NCI-H1105 (cell line): ENCODE measurements around the gene STAT1.
A peak's percentile ranks its signal among the peaks of the same experiment; 100 is the strongest.
"Not testable (repeated sequence)": the region's sequence is repeated elsewhere in the genome, so short reads cannot be mapped to it uniquely, and the experiment has no call there.

Experiments used
- DNase-seq: peaks from one replicate; lab custom pipeline; 2025; lab: John Stamatoyannopoulos, UW

Gene STAT1

DNA sequence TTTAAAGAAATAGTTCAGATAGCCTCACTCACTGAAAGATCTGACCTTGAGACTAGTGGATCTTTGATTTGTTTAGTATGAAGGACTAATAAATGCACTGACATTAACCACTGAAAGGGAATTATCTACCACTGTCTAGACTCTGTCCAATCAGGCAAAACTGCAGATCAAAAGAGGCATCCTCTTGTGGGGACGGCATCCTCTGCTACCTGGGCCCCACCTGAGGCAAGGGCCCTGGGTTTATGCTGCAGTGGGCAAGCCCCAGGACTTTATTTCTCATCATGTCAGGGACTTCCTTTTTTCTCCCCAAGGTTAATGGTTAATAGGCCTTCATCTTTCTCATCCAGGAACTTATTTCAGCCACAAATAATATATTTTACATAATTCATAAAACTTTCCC lies 32.2 kb downstream of the STAT1 start:
- DNase-seq, result no peak

DNA sequence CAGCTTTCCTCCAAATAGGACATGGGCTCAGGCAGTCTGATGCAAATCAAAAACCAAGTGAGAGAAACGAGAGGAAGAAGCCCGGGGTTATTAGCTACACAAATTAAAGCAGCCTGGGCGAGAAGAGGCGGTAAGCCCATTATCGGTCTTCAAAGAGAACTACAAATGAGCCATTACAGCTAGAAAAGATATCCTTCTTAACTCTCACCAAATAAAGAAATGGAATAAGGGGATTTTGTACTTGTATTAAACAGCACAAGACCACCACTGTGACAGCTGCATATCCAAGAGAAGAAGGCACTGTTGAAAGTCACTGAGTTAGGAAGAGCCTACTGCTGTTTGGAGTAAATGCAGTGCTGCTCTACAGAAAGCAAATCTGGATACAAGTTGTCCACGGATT lies 32.6 kb downstream of the STAT1 start:
- DNase-seq, result no peak

DNA sequence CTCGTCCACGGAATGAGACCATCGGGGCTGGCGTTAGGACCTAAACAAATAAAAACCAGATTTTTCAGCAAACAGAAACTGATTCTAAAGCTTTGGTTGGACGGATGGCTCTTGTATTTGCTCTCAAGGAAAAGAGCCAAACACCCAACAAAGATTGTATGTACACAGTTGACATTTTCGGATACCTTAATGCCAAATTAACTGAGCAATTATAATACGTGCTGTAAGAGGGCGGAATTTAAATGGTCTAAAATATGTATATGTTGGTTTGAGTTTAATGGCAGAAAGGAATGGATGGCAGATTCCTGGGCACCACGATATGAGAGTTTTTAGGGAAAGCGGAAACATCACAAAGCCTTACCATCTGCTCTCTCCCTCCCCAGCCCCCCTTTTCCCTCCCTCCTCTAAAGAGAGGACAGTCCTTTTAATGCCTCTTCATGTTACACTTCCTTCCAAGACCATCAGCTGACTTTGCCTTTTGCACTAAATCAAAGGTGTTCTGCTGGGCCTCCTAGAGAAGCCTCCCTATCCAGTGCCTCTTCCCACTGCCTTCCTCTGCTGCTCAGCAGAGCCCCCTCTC lies 33.3 kb downstream of the STAT1 start:
- DNase-seq, result no peak

DNA sequence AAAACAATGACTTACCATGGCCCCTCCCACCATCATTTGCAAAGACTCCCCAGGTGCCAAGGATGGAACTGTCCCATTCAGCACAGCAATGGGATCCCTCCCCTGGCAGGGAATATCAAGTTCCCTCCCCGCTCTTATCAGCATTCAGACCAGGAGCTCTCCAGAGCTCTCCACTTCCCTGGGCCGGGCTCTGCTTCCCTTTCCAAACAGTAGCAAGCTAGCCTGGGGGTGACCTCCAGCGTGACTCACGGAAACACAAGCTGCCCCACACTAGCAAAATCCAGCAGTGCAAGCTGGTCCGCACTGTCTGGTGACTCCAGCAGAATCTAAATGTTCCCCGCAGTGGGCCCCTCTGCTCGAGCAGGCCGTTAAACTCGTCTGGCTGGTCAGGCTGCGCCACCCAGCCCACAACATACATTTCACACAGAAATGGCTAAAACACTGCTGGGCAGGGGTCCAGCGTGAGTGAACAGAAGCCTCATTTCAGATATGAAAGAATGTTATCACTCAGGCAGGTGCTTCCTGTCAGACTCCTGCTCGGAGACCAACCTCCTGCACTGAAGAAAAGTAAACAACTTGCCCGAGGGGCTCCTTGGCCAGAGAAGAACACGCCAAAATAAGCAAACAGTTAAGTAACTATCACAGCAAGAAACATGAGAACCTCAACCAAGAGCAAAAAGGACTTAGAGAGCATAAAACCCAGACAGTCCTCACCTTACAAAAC lies 33.9 kb downstream of the STAT1 start:
- peak; percentile 68 for DNase-seq

DNA sequence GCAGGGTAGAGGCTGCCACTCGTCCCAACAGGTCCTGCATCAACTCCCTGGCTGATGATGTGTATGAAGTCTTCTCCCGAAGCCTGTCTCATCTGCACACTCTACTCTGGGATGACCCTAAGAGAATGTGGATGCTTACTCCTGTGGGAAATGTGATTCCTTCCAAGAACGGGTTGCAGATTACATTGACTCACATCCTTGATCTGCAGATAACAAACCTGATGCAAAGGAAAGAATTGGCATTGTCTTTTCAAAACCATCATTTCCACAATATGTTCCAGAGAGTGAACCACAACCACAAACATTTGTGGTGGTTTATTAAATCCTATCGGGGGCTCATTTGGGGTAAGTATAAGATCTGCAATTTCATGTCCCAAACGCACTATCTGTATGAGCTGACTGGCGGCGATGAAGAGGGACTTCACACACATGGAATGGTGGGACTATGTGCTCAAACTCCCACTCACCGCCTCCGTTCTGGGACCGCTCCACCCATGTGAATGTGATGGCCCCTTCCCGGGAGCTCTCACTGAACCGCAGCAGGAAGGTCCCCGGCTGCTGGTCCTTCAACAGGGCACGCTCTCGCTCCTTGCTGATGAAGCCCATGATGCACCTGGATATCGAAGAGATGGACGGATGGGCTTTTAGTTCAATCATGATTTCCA lies 35.5 kb downstream of the STAT1 start:
- no peak for DNase-seq

DNA sequence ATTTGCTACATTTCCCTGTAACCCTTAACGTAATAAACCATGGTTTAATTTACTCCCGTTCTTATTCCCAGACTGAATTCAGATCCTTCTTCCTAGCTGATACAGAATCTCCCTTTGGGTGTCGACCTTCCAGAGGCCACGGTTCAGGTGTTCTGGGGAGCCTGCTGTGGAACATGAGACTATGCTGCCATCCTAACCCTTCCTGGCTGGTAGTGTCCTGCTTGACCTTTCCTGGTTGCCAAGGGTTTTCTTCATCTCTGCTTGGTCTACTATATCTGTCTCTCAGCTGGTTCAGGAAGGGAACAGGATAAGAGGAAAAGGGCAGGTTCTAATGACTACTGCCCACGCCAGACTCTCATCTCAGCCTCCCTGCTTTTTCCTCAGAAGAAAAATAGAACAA lies 36.5 kb downstream of the STAT1 start:
- no peak for DNase-seq

DNA sequence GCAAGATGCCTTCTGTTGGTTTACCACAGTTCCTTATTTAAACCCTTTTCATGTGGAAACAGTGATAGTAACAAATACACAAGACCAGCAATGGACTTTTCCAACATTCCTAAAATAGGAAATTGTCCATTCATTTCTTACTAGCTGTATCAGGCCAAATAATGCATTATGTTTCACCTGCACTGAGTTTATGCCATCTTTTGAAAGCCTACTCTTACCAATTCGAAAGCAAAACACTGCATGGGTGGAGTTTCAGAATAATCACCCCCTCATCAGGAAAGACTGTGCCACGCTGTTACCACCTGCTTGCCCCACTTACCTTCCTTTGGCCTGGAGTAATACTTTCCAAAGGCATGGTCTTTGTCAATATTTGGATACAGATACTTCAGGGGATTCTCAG lies 37.5 kb downstream of the STAT1 start:
- no peak for DNase-seq

DNA sequence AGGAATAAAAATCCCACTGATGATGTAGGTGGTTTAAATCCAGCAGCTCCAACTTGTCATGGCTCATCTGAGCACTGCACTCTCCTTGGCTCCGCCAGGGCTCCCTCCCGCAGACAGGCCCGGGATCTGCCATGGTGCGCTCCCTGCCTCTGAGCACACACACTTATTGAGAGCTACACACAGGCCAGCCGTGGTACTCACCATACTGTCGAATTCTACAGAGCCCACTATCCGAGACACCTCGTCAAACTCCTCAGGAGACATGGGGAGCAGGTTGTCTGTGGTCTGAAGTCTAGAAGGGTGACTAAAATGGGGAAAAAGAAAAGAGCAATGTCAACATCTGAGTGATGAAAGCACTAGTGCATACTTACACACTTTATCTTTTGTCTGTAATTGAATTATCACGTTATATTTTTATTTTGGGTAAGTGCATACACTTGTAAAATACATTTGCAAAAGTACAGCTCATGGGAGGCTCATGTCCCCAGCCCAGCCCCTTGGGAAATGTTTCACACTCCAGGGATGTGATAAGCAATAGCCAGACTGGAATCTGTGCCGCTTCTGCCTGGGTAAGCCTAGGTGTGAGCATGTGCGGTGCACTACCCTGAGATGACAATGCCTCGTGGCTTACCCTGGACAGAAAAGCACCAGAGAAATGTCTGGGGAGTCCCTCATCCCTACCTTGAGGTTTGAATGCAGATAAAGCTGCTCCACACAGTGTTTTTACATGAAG lies 39.2 kb downstream of the STAT1 start:
- DNase-seq, result no peak

DNA sequence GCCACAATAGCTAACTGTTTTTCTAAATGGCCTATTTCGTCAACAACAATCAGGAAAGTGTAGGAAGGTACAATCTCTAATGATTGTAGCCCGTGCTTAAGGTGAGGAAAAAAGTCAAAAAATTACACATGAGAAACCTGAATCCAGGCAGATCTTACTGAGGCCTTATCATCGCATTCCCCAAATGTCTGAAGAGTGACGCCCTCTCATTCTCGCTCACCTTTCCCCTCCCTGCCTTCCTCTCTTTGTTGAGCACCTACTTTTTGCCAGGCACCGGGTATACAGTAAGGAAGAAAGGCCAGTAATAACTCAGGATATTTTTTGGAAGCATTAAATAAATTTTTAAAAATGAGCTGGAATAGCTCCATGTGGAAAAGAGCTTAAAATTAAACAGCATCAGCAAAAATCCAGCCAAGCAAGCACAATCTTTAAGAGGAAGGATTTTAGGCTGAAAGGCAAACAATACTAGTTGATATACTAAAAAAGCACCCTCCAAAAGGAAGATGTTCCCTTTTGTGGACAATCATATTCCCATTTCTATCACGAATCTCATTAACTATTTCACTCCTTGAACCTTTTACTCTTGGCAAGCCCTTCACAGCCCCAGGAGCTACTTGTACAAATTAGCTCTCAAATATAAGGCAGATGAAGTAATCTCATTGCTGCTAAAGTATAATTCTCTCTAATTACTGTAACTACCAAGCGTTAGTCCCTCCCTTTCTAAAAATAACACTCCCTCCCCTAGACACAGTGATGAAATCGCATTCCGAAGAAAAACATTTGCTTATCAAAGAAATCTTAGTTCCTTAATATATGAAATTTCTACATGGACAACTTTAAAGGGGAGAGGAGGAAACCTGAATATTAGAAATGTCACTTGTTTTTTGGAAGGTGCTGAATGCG lies 40.0 kb downstream of the STAT1 start:
- no peak for DNase-seq

DNA sequence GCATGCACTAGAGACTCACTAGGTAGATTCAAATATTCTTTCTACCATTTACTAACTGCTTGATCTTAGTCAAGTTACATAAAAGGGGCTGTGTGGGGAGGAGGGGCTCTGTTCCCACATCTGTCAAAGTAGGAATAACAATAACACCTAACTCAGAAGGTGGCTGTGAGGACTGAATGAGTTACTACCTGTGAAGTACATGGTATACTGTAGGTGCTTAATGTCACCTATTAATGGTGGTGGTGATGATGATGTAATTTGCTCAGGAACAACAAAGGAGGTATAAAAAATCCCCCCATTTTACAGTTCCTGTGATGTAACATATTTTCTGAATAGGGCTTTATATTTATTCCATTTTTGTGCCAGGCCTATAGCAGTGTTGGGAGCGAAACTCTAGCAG lies 40.7 kb downstream of the STAT1 start:
- DNase-seq, result no peak

DNA sequence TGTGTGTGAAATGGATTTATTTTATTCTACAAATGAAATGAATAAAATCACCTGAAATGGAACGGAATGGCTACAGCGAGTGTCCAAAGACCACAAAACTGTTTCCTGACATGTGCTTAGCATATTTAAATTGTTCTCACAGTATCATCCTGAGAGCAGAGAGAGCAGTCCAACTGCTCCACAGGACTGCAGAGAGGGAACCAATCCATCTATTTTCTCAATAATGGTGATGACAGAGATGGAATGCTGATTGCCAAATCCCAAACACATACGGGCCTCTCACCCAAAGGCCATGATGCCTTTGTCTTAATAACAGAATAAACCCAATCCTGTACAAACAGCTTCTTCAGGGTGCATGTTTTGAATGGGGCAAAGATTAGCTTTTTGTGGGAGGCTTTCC lies 41.1 kb downstream of the STAT1 start:
- no peak for DNase-seq

DNA sequence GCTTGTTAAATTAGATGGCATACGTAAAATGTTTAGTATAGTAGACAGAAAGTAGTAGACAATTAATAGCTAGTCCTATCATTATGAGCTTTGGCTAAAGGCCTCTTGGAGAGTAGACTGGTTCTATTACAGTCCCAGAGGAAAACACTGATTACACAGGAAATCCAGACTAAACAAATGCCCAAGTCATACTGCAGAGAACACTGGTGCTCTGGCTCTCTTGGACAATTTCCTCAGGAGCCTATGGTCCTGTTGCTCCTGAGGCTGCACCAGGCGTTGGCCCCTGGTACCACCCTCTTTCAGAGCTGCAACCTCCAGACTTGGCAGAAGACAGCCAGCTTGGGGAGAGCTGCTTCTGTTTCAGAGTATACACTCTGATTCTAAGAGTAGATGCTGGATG lies 41.8 kb downstream of the STAT1 start:
- DNase-seq, result no peak

DNA sequence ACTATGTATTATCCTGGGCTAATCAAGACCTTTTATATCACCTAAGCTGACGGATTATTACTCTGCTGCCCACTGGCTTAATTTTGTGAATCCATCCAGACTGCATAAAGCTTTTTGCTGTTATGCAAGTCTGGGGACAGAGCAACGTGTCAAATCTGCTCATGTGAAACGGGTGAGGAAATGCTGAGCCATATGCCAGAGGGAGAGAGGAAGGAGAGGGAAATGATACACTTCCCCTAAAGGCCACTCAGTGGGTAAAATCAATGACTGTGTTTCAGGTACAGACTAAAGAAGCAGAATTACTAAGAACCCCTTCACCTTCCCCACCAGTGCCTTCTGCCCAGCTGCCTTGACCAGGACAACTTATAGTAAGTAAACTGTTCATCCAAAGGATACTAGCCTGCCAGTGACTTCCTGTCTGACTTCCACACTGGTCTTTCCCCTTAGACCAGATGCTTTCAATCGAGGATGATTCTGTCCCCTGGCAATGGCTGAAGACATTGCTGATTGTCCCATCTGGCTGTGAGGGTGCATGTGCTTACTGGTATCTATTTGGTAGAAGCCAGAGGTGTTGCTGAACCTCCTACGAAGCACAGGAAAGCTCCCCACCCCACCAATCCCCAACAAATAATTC lies 43.0 kb downstream of the STAT1 start:
- no peak for DNase-seq

DNA sequence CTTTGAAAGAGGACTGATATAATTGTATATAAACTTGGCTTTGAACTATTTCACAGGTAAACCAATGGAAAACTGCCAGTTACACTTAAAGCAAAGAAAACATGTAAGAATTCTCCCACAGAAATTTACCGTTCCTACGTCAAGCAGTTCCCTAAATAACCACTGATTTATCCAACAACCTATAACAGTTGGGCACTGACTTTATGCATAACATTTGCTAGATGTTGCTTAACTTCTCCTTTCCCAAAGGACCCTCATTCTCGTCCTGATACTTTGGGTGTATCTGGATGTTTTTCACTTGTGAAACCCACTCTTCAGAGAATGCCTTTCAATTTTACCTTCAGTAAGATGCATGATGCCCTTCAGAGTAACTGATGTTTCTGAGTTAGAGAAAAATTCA lies 43.8 kb downstream of the STAT1 start:
- no peak for DNase-seq

DNA sequence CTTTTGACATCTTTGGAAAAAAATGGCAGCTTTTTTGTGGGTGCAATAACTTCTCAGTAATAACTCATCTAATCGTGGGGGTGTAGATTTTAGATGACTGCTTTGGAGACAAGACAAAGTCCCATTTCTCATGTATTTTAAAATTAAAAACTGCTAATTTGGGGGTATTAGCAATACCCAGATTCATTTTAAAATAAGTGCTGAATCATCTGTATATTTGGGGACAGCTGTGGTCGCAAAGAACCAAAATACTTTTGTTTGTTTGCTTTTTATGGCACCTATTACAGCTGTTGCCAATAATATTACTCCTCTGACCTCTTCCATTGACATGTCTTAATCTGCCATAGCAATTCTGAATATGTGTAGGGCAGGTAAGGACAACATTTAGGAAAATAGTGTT lies 45.4 kb downstream of the STAT1 start:
- DNase-seq, result no peak

DNA sequence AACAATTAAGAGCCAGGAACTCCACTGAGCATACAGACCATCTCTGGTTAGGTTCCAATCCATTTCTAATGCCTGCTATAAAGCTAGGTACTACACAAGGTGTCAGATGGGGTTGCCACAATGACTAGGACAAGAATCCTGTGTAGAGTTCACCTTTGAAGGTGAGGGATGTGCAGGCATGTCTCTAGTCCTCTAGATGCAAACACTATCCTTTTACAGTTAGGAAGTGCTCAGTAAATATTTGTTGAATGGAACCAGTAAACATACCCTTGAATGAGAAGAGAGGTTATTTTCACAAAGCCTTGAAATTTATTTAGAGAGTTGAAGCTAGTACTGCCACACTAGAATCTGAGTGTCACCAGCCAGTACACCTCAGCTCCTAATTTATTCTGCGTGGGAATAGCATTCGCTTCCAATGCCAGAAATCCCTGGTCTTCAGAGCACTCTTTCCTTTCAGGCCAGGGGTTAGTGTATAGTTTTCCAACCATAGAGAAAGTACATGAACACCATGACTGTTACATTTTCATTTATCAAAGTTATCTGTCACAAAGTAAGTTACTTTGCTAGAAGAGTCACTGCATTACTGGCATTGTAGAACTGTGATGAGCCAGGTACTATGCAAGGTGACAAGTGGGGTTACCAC lies 48.3 kb downstream of the STAT1 start:
- DNase-seq, result no peak

DNA sequence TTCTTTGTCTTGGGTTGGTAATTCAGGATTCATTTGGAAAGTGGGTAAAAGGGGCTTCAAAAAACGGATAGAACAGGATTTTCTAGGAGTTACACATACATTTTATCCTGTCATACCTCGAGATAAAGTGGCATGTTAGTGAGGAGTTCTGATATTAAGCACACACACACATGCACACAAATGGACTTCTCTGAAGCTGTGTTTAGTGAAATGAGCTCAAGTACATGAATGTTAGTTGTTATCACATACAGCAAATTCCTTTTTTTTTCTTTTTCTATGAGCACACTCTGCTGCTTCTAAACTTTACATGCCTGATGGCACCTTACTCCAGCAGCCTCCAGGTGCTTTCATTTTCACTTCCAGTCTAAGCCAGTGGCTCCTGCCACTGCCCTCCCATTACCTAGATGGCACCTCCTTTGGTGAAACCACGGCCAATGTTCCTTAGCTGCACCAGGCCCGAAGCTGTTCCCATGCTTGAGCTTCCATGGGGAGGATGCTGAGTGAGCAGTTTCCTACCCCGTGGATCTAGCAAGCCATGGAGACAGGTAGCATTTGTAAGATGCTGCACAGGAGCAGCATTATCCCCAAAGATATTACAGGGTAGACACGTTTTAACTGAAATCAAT lies 49.7 kb downstream of the STAT1 start:
- DNase-seq, result no peak

DNA sequence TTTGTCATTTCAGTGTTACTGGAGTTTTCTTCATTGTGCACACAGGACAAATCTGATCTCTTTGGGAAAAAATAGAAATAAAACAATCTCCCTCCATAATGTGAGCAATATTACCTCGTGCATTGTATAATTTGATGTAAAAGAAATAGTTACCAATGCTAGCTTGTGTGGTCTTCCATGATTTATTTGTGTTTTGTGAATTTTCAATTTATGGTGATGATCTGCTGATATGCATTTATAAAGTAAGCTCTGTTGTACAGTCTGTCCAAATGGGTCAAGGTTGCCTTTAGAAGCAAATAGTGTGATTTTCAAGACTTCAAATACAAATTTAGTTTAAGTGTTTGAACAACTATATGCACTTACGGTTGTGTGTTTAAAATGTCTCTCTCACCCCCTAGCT lies 50.9 kb downstream of the STAT1 start:
- no peak for DNase-seq

DNA sequence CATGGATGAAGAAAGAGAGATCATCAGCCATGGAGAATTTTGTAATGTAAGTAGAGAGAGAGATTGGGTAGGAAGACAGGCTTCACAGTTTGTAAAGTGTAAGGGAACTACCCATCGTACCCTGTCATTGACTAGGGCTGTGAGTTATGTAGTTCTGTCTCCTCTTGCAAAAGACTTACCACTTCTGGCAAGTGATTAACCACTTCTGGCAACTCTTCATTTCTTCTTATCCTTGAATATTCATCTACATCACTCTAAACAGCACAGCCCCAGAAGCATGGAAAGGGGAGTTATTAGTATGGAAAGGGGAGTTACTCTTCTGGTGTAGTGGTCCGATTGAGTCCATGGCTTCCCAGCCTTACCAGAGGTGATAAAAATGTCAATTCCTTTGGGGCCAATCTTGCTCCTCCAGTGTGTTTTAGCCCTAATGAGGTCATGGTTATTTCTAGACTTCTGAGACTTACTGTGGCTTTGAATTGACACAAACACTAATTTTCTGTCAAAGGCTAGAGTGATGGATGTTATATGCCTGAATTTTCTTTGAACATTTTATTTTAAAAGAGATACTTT lies 52.0 kb downstream of the STAT1 start:
- DNase-seq, result no peak

DNA sequence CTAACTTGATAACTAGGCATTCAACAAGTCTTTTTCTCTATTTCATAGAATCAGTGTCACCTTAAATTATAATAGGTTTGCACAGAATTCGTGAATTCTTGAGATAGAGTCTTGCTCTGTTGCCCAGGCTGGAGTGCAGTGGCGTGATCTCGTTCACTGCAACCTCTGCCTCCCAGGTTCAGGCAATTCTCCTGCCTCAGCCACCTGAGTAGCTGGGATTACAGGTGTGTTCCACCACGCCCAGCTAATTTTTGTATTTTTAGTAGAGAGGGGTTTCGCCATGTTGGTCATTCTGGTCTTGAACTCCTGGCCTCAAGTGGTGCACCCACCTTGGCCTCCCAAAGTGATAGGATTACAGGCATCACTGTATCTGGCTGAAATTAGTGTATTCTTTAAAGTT lies 52.9 kb downstream of the STAT1 start:
- DNase-seq, result not testable (repeated sequence)
